GM12873 (cell line): Measurements from ENCODE around the gene DNAH17.

Experiments used
- TF ChIP-seq, protein P1 (sequence below): IDR thresholded peaks from 2 replicates; pipeline ENCODE4 v1.5.1; 2012; ENCODE audit warnings: low read depth, mild to moderate bottlenecking, moderate library complexity, low read length, control low read depth; ENCODE audit not compliant: insufficient read depth; ENCODE audit errors: missing control alignments

DNAH17 gene

DNA sequence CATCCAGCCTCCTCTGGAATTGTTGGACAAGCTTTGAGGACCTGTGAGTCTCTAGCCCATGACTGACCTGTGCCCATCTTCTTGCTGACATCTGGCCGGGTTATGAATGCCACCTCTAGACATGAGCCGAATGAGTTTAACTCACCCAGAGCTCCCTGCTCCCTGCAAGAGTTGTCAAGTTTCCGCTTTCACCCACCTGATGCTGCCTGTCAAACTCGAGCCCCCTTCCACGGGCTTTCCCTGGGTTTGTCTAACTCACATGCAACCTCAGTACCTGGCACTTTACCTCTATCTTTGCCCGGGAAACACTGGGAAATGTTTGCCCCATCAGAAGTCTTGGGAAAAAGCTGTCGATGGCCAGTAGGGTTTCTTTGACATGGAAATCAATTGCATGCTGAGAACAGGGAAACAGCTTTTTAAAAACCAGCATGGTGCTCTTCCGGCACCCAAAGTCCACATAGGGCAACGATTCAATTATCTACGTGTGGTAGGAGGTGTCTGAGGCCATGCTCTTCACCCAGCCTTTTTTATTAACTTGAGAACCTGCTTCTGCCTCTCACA is 33.8 kb upstream of the DNAH17 start:
- TF ChIP-seq, protein P1, sequence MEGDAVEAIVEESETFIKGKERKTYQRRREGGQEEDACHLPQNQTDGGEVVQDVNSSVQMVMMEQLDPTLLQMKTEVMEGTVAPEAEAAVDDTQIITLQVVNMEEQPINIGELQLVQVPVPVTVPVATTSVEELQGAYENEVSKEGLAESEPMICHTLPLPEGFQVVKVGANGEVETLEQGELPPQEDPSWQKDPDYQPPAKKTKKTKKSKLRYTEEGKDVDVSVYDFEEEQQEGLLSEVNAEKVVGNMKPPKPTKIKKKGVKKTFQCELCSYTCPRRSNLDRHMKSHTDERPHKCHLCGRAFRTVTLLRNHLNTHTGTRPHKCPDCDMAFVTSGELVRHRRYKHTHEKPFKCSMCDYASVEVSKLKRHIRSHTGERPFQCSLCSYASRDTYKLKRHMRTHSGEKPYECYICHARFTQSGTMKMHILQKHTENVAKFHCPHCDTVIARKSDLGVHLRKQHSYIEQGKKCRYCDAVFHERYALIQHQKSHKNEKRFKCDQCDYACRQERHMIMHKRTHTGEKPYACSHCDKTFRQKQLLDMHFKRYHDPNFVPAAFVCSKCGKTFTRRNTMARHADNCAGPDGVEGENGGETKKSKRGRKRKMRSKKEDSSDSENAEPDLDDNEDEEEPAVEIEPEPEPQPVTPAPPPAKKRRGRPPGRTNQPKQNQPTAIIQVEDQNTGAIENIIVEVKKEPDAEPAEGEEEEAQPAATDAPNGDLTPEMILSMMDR: no peak

DNA sequence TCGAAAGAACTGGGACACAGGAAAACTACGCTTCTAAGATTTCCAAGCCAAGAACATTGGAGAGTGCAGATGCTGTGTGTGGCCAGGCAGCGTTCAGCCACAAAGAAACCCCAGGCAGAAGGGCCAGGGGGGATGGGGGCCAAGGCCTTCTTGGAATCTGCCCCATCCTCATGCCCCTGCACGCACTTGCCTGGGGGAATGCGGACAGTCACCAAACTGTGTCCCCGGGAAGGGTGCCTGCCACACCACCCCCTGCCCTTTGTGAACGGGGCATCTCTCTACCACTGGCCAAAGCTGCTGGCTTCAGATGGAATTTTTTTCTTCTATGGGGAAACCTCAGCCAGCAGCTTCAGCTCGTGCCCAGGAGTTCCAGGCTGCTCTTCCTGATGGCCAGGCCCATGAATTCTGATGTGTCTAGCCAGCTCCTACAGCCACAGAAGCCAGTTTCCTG is 32.0 kb upstream of the DNAH17 start:
- TF ChIP-seq, protein P1: no peak

DNA sequence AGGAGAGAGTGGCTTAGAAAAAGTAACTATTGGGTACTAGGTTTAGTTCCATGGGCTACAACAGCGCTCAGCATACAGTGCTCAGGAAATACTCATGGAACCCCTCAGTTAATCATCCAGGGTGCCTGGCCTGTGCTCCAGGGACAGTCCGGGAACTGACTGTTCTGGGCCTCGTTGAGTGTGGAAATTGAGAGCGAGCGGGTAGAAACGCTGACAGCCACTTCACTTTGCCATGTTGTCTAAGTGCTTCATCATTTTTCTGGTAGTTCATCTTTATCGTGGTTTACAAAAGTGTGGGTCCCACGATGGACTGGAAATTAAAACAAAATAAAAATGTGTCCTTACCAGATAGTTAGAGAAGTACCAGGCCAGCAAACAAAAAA is 31.6 kb upstream of the DNAH17 start:
- TF ChIP-seq, protein P1: no peak

DNA sequence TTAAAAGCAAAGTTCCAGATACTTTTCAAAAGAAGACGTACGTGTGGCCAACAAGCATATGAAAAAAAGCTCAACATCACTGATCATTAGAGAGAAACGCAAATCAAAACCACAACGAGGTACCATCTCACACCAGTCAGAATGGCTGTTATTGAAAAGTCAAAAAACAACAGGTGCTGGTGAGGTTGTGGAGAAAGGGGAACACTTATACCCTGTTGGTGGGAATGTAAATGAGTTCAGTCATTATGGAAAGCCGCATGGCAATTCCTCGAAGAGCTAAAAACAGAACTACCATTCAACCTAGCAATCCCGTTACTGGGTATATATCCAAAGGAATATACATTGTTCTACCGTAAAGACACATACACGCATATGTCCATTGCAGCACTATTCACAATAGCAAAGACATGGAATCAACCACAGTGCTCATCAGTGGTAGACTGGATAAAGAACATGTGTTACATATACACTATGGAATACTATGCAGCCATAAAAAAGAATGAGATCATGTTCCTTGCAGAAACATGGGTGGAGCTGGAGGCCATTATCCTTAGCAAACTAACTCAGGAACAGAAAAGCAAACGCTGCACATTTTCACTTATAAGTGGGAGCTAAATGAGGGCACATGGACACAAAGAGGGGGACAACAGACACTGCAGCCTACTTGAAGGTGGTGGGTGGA is 31.1 kb upstream of the DNAH17 start:
- TF ChIP-seq, protein P1: no peak

DNA sequence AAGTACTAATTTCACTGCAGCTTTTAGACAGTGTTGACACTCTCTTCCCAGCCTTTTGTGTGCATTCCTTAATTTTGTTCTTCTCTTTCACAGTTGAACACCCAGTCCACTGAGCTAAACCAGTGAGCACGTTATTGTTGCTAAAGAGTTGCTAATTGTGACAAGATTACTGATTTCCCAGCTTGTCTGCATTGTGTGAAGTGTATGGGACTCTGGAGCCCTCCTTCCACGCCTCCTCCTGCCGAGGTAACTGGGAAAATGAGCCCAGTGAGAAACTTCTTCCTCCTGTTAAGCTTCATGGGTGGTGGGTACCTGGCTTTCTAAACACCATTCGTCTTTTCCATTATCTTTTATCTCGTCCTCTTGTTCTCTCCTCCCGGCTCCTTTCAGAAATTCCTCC is 29.8 kb upstream of the DNAH17 start:
- TF ChIP-seq, protein P1: no peak

DNA sequence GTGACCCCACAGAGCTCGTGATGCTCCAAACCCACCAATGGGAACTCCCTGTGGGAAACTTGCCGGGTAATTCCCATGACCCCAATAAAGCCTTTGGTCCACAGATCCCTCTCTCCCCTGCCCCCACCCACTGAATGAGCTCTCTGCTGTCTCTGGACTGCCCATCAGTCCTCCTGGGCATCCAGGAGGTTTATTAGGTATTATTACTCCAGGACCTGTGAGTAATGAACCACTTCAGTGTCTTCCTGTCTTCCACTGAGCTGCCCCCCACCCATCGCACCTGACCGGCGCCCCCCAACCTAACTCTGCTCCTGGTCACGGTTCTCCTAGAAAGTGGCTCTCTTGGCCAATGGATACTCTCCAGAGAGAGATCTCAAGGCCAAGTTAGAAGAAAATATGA is 28.7 kb upstream of the DNAH17 start:
- TF ChIP-seq, protein P1: no peak

DNA sequence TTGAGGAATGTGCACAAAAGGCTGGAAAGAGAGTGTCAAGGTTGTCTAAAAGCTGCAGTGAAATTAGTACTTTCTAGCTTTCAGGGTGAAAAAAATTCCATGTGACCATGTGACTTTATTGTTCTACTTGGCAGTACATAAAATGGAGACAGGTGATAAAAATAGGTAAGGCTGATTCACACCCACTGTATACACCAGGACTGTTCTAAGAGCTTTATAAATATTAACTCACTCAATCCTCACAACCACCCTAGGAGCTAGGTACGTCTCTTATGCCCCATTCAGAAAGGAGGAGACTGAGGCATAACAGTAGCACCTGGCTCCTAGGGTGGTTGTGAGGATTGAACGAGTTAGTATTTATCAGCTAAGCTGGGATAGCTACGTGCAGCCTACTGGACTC is 28.2 kb upstream of the DNAH17 start:
- TF ChIP-seq, protein P1: no peak
